NK-92 (cell line): Measurements from ENCODE around the gene AOX1.
"Not testable (repeated sequence)": the region's sequence is repeated elsewhere in the genome, so short reads cannot be mapped to it uniquely, and the experiment has no call there.

Experiments
- DNase-seq: peaks from one replicate; lab custom pipeline; 2025; ENCODE audit not compliant: unreplicated experiment; lab: John Stamatoyannopoulos, UW

The AOX1 gene

DNA sequence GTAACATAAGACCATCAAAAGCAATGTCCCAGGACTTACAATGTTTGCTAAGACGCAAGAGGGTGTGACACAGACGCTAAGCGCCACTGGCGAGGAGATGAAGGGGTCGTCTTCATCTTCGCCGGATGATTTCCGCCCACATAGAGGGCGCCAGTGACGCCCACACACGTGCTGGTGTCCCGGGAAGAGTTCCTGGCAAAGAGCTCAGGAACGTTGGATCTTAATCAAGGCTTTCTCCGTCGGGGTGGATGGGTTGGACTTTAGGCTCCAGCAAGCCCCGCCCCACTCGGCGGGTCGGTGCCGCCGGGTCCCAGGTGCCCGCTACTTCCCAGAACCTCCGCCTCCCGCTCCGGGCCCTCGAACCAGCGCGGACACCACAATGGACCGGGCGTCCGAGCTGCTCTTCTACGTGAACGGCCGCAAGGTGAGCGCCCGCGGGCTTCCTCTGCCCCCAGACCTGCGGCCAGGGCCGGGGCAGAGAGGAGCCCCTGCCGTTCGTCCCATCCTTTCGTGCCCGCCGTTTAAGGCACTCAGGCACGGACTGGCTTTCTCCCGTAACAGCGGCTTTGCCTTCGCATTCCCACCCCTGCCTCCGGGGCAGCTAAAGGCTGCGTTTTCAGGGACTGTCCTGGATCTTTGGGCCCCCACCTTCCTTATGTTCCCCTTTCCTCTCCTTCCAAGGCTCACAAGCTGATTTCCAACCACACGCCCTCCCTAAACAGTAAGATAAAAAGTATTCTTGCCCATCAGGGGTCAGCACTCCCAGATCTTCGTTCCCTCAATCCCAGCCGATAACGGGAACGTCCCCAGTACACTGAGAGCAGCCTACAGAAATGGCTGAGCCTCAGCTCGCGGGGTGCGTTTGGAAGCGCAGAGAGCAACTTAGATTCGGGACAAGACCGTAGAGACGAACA is at the start of gene AOX1:
Gene AOX1 (plus strand): TSS at position 285 of the 914 bp plus-strand sequence. CDS start 95 bp downstream, at position 380.
- DNase-seq: no peak

- no peak for DNase-seq
These were observed 47.7 kb upstream of the AOX1 start for GRCh38 chr2:200538139-200538538.

DNA sequence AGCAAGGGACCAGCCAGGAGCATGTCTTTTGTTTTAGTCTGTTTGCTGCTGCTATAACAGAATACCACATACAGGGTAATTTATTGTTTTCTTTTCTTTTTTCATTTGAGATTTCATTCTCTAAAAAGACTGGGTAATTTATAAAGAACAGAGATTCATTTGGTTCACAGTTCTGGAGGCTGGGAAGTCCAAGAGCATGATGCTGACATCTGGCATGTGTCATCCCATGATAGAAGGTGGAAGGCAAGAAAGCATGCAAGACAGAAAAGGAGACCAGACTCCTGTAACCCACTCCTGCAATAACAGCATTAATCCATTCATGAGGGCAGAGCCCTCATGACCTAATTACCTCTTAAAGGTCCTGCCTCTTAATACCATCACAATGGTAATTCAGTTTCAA is 45.0 kb upstream of the AOX1 start:
- DNase-seq: no peak

GRCh38 chr2:200566596-200566995 is 19.2 kb upstream of the AOX1 start:
- not testable (repeated sequence) for DNase-seq

GRCh38 chr2:200567932-200568331 is 17.9 kb upstream of the AOX1 start:
- DNase-seq: no peak

DNA sequence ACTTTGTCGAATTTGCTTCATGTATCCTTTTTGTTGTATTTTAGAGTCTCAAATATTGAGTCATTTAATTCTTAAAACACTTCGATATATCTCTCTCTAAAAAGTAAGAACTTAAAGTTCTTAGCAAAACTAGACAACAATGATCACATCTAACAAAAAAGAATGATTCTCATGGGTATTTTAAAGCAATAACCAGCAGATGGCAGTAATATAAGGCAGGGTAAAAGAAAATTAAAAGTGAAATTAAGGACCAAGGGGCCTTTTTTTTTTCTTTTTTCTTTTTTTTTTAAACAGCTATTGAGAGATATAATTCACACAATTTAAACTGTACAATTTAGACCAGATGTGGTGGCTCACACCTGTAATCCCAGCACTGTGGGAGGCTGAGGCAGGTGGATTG is 9.9 kb upstream of the AOX1 start:
- DNase-seq: no peak

GRCh38 chr2:200577027-200577426 is 8.8 kb upstream of the AOX1 start:
- DNase-seq: no peak

GRCh38 chr2:200578778-200579177 is 7.0 kb upstream of the AOX1 start:
- no peak for DNase-seq

GRCh38 chr2:200584639-200585038 is 1.2 kb upstream of the AOX1 start:
- DNase-seq: no peak

DNA sequence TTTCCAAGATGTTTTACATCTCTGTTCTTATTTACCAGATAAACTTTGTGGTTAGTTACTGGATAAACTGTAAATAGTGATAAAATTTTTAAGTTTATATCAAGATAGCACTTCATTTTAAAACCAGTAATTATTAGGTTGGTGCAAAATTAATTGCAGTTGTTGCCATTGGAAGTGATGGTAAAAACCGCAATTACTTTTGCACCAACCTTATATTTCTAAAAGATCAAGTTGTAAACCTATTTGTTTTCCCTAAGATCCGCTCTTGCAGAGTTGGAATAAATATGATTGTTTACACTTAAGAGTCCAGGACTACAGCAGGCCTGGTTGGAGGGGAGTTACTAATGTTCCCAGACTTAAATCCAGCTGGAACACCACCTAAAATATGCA is 479 bp upstream of the AOX1 start:
- DNase-seq: no peak

DNA sequence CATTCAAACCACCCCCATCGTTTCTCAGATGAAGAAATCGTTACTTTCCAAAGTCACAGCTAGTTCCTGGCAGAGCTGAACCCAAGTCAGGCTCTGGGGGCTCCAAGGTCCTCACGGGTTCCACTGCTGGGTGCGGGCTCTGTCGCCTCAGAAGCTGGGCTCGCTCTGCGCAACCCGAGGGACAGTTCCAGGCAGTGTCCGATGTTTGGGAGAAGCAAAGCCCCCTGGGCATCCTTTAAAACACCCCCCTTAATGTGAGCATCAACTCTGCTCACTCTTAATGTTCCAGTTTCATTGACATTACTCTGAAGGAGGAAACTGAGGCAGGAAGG is 796 bp downstream of the AOX1 start:
- DNase-seq: no peak

- DNase-seq: no peak
These were observed 1.3 kb downstream of the AOX1 start for GRCh38 chr2:200587007-200587616.

- DNase-seq: no peak
These were observed 2.4 kb downstream of the AOX1 start for GRCh38 chr2:200588076-200588678.

GRCh38 chr2:200590090-200590489 is 4.3 kb downstream of the AOX1 start:
- no peak for DNase-seq

DNA sequence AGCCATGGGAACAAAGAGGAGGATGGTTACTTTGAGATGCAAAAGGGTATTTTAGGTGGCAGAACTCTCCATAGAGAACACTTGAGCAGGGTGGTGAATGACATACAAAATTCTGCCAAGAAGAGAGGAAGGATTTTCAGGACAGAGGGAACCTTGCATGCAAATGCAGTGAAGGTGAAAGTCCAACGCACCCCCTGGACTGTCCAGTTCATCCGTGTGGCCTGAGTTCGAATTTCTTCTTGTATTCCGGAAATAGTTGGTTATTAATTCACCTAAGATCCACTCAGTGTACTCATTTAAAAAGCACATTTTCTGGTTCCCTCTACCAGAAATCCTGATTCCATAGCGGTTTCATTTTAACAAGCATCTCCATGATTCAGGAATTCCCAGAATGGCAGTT is 5.5 kb downstream of the AOX1 start:
- DNase-seq: no peak

- no peak for DNase-seq
These were observed 6.7 kb downstream of the AOX1 start for GRCh38 chr2:200592406-200593075.

GRCh38 chr2:200593905-200594304 is 8.1 kb downstream of the AOX1 start:
- DNase-seq: no peak

DNA sequence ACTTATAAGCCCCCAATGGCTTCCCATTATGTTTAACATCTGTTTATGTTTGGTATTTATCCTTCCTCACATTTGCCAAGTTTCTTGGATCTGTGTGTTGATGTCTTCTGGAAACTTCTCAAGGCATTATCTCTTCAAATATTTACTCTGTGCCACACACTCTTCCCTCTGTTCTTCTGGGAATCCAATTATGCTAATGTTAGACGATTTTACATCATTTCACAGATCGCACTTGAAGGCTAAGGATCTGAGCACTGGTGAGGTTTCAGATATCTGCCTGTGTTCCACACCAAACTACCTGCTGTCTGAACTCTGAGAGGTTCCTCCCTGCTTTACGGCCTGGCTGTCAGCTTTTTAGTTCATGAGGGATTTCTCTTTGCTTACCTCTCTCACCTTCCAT is 10.1 kb downstream of the AOX1 start:
- no peak for DNase-seq

DNA sequence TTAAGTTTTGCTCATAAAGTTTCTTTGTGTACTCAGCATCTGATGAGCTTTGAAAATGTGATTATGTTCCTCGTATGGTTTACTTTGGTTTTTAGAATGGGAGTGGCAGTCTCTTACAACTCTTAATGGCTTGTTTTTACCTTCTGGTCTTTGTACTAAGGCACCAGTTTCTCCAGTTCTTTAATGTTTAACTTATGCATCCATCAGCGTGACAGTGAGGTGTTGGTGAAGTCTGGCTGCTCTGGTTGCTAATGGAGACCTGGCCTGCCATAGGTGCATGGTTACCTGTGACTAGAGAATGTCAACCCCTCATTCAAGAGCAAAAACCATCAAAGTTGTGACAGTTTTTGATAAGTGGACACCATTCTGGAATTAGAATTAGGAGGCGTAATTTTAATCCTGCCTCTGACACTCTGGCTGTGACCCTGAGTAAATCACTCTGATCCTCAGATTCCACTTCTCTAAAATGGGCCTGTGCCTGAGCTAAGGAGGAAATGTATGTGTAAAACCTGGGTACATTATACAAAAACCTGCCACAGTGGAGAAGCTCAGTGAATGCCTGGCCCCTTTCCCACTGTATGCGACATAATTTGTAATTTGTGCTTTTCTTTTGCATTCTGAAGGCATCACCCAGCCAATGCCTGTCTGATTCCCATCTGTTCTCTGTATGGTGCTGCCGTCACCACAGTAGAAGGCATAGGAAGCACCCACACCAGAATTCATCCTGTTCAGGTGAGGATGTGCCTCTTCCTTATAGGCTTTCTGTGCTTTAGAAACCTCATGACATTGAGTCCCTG is 11.2 kb downstream of the AOX1 start:
- DNase-seq: no peak

DNA sequence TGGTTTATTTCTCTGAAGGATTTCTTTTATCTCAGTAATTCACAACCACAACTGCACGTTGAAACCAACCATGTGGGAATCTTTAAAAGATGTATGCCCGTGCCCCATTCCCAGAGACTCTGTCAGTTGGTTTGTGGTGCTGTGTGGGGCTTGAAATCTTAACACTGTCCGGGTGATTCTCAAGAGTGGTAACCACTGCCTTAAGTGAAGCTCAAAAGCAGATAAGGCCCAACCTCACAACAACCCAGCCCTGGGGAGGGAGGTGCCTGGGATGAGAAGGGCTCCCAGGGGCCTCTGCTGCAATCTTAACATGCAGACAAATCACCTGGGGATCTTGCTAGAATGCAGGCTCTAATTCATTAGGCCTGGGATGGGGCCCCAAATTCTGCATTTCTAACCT is 13.4 kb downstream of the AOX1 start:
- DNase-seq: no peak
